B cell (primary cell): ENCODE measurements around the gene TBXAS1. TPM values are rescaled to one million over a fixed set of nuclear protein-coding genes. Genes with fewer than 3 reads are reported as not detected.

Source experiments
- ATAC-seq: fragments of 200-7000 bp; cut with Tn5 transposase; one replicate; pipeline ENCODE4 v1.10.0; 2021; ENCODE audit warnings: low read depth, mild to moderate bottlenecking, moderate number of reproducible peaks, moderate library complexity
- CTCF ChIA-PET: fragments of 350-600 bp; sonication (Branson Sonifier 250); formaldehyde crosslinking; loops from one replicate; lab custom pipeline; 2021; ENCODE audit warnings: antibody characterized with exemption, inconsistent platforms; lab: Charles Lee
- POLR2A ChIA-PET: fragments of 350-600 bp; sonication (Branson Sonifier 250); formaldehyde crosslinking; loops from one replicate; lab custom pipeline; 2021; ENCODE audit warnings: antibody characterized with exemption; lab: Charles Lee
- DNase-seq: peaks from one replicate; pipeline ENCODE4 v3.0.0; 2013
- H2AFZ ChIP-seq: 2 replicates; pipeline ENCODE4 v1.6.1; 2012; ENCODE audit warnings: mild to moderate bottlenecking, low read depth, low read length; ENCODE audit not compliant: insufficient read depth, poor library complexity, severe bottlenecking
- H3K27ac ChIP-seq, 2 donors: 1 replicate in 1 of 2; 2 replicates in 1 of 2; pipeline ENCODE4 v1.5.1; 2012 to 2013; ENCODE audit warnings: low read length in 2 of 2, mild to moderate bottlenecking in 2 of 2, moderate library complexity in 1 of 2
- H3K27me3 ChIP-seq, 4 experiments: fragments of 200-600 bp in 1 of 4; sonication (generic) in 1 of 4; replicated peaks in 1 of 4; 1 replicate in 2 of 4; 2 replicates in 2 of 4; pipeline versions ENCODE4 v1.6.1 to v1.7.0; 2013 to 2016; ENCODE audit warnings: low read length in 3 of 4, mild to moderate bottlenecking in 2 of 4, mixed read lengths in 1 of 4, moderate library complexity in 1 of 4; ENCODE audit not compliant: insufficient read depth in 4 of 4, control insufficient read depth in 3 of 4; ENCODE audit errors: control extremely low read depth in 1 of 4
- H3K36me3 ChIP-seq, 2 experiments: replicated peaks in 1 of 2; 1 replicate in 1 of 2; 2 replicates in 1 of 2; pipeline versions ENCODE4 v1.6.1 to v1.7.1; 2013; ENCODE audit warnings: low read length in 1 of 2; ENCODE audit not compliant: insufficient read depth in 2 of 2, control insufficient read depth in 1 of 2; ENCODE audit errors: control extremely low read depth in 1 of 2, extremely low read depth in 1 of 2
- H3K4me1 ChIP-seq, 2 donors: fragments of 200-600 bp in 1 of 2; sonication (generic) in 1 of 2; 1 replicate in 1 of 2; 2 replicates in 1 of 2; pipeline versions ENCODE4 v1.5.1 to v1.6.1; 2013 to 2017; ENCODE audit warnings: low read length in 2 of 2; ENCODE audit not compliant: control insufficient read depth in 2 of 2, insufficient read depth in 2 of 2
- H3K4me2 ChIP-seq: replicated peaks from 2 replicates; pipeline ENCODE3; 2012; ENCODE audit warnings: mild to moderate bottlenecking, low read depth, low read length; ENCODE audit not compliant: poor library complexity, severe bottlenecking
- H3K4me3 ChIP-seq, 5 experiments: fragments of 200-600 bp in 1 of 5; sonication (generic) in 1 of 5; 1 replicate in 3 of 5; 2 replicates in 2 of 5; pipeline versions ENCODE4 v1.5.1 to v1.7.0; 2011 to 2016; ENCODE audit warnings: low read length in 4 of 5, mild to moderate bottlenecking in 4 of 5, low read depth in 2 of 5, control low read depth in 1 of 5, moderate library complexity in 1 of 5; ENCODE audit not compliant: insufficient read depth in 1 of 5; ENCODE audit errors: control extremely low read depth in 1 of 5, extremely low read depth in 1 of 5
- H3K79me2 ChIP-seq: fragments of 200-600 bp; sonication (generic); one replicate; pipeline ENCODE4 v1.6.0; 2016; ENCODE audit warnings: low read length; ENCODE audit not compliant: control insufficient read depth, insufficient read depth
- H3K9ac ChIP-seq: fragments of 200-600 bp; sonication (generic); 2 replicates; pipeline ENCODE4 v1.6.1; 2017; ENCODE audit warnings: mild to moderate bottlenecking, low read length, moderate library complexity
- H3K9me3 ChIP-seq, 3 donors: one replicate each; pipeline versions ENCODE4 v1.6.1 to v1.7.1; 2013; ENCODE audit warnings: low read length in 2 of 3; ENCODE audit not compliant: control insufficient read depth in 2 of 3, insufficient read depth in 1 of 3; ENCODE audit errors: control extremely low read depth in 1 of 3
- H4K20me1 ChIP-seq: 2 replicates; pipeline ENCODE4 v1.6.0; 2012; ENCODE audit warnings: mild to moderate bottlenecking, low read length; ENCODE audit not compliant: insufficient read depth, control insufficient read depth, poor library complexity, severe bottlenecking
- H3K27ac Mint-ChIP-seq: one replicate; pipeline ENCODE4 v1.8.0; 2021; ENCODE audit warnings: mixed read lengths
- H3K27me3 Mint-ChIP-seq: one replicate; pipeline ENCODE4 v1.8.0; 2021; ENCODE audit warnings: mixed read lengths
- H3K4me1 Mint-ChIP-seq: one replicate; pipeline ENCODE4 v1.8.0; 2021; ENCODE audit warnings: mixed read lengths
- H3K4me3 Mint-ChIP-seq: one replicate; pipeline ENCODE4 v1.8.0; 2021; ENCODE audit warnings: mixed read lengths
- H3K9me3 Mint-ChIP-seq: one replicate; pipeline ENCODE4 v1.8.0; 2022; ENCODE audit warnings: mixed read lengths; ENCODE audit not compliant: insufficient read depth
- CTCF ChIP-seq: fragments of 200-600 bp; IDR thresholded peaks from one replicate; pipeline ENCODE4 v1.8.0; 2022; ENCODE audit warnings: antibody characterized with exemption, mild to moderate bottlenecking
- EZH2 ChIP-seq: IDR thresholded peaks from 2 replicates; pipeline ENCODE4 v1.6.1; 2012; ENCODE audit warnings: borderline replicate concordance, low read depth, mild to moderate bottlenecking, moderate library complexity, low read length; ENCODE audit not compliant: insufficient read depth, poor library complexity, severe bottlenecking
- WGBS: methylation state at CpG from one replicate; pipeline ENCODE4 v1.1.5; 2013; ENCODE audit warnings: missing lambda C conversion rate; ENCODE audit not compliant: insufficient coverage; 5-methylcytosine and 5-hydroxymethylcytosine counted together
- intact Hi-C: fragments of 100-400 bp; cut with micrococcal nuclease; formaldehyde crosslinking; loops from one replicate; pipeline ENCODE4 v1.10.0; 2022
- polyA minus RNA-seq: library from RNA; depleted of rRNA, polyadenylated mRNA; stranded (reverse); fragments of >200 nt; gene quantifications from 2 replicates; pipeline ENCODE4 v1.2.3, GENCODE V29; 2012
- polyA plus RNA-seq: library from polyadenylated mRNA; depleted of rRNA; stranded (reverse); fragments of >200 nt; gene quantifications from 2 replicates; pipeline ENCODE4 v1.2.3, GENCODE V29; 2012
- total RNA-seq, 2 donors: library from RNA; stranded (reverse); fragments of 120-200 nt in 1 of 2; gene quantifications; 1 replicate in 1 of 2; 2 replicates in 1 of 2; pipeline versions ENCODE4 v1.2.3 to v1.2.4, GENCODE V29; 2013 to 2022

Gene TBXAS1
- total RNA-seq: 8.1 and 14.2 TPM in 2 replicates
- total RNA-seq (2013): 11.6 TPM
- polyA plus RNA-seq: 5.4 and 21.0 TPM in 2 replicates
- 9.3 and 25.8 TPM in 2 replicates for polyA minus RNA-seq

GRCh38 chr7:139829025-139829774, at the start of gene TBXAS1:
TBXAS1 (plus strand) TSS chr7:139829264; CDS start chr7:139829391, 127 bp downstream.
- peak within 1 kb of the TSS; percentile 71 for H3K27ac Mint-ChIP-seq
- TF ChIP-seq EZH2: no peak
- no peak for TF ChIP-seq CTCF
- peak within 1 kb of the TSS; percentile 7 to 69 (median 45) for H3K4me3 ChIP-seq
- peak within 1 kb of the TSS; percentile 65 for H3K4me2 ChIP-seq
- H3K9ac ChIP-seq: peak within 1 kb of the TSS; percentile 41
- WGBS: 16% methylated on average over 7 of the region's 10 CpGs
- peaks cover 32 to 34% of the 10 kb centered on the region in 2 donors for H3K4me1 ChIP-seq
- H4K20me1 ChIP-seq: no peaks in the 10 kb centered on the region
- peaks cover 10% of the 10 kb centered on the region for H3K27me3 Mint-ChIP-seq
- H3K27ac ChIP-seq: peak within 1 kb of the TSS; percentile 56 to 69
- CTCF ChIA-PET: no interaction called here
- peaks cover 3% of the 10 kb centered on the region for H3K9me3 Mint-ChIP-seq
- H3K4me3 Mint-ChIP-seq: peak within 1 kb of the TSS; percentile 69
- ATAC-seq: peak; percentile 70
- no peaks in the 10 kb centered on the region for H3K79me2 ChIP-seq
- no peaks in the 10 kb centered on the region for H3K27me3 ChIP-seq
- H3K36me3 ChIP-seq: no peaks in the 10 kb centered on the region
- H3K9me3 ChIP-seq: peaks cover 0 to 7% (median 0%) of the 10 kb centered on the region in 3 donors
- H2AFZ ChIP-seq: peak within 1 kb of the TSS; percentile 36
- POLR2A ChIA-PET: no interaction called here
- DNase-seq: peak; percentile 62
- H3K4me1 Mint-ChIP-seq: peaks cover 34% of the 10 kb centered on the region
- intact Hi-C loops: loop anchor here (2.0 to 5.0 kb wide), 2 partner anchors 52 to 78 kb away; partner anchors contain the start of gene HIPK2

DNA sequence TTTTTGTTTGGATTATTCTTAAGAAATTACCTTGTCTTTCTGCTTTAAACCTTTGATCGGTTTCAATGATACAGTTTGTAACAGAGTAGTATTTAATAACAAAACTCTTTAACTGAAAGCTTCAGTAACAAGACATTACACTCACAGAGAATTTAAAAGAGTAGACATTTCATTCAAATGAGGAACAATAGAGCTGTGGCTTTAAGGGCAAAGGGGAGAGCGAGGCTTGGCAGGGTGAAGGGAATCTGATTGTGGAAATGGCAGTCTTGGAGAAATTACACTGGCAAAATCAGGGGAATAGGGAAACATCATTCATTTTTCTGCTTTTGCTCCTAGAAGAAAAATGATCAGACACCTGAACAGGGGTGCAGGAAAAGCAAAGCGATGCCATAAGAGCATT, 46.1 kb upstream of the TBXAS1 start:
- WGBS: 100% methylated on average over 2 of the region's 3 CpGs
- H3K4me3 ChIP-seq: no peak overlapping the region
- H3K4me3 Mint-ChIP-seq: no peak overlapping the region
- no peak overlapping the region for H3K27ac Mint-ChIP-seq
- H2AFZ ChIP-seq: no peak overlapping the region
- H3K4me1 Mint-ChIP-seq: peaks cover 10% of the 10 kb centered on the region
- no peaks in the 10 kb centered on the region for H3K9me3 Mint-ChIP-seq
- no peak overlapping the region for H3K4me2 ChIP-seq
- H3K9ac ChIP-seq: no peak overlapping the region
- no peak overlapping the region for H3K27ac ChIP-seq
- no peaks in the 10 kb centered on the region for H3K9me3 ChIP-seq
- no peak for TF ChIP-seq CTCF
- TF ChIP-seq EZH2: no peak
- peaks cover 3% of the 10 kb centered on the region for H3K79me2 ChIP-seq
- peaks cover 19% of the 10 kb centered on the region for H3K27me3 Mint-ChIP-seq
- peaks cover 5% of the 10 kb centered on the region in 2 donors for H3K4me1 ChIP-seq
- no peaks in the 10 kb centered on the region for H4K20me1 ChIP-seq
- ChIA-PET POLR2A (interaction anchor here (1.0 kb wide), 1 partner anchor 135 kb away, joined by 4 read pairs; no protein-coding TSS in a partner anchor), CTCF (interaction anchor here (1.1 kb wide), 1 partner anchor 220 kb away, joined by 3 read pairs; no protein-coding TSS in a partner anchor)
- ATAC-seq (no peak), DNase-seq (no peak)
- intact Hi-C loops: no loop called here
- H3K27me3 ChIP-seq: peaks cover 0 to 7% (median 2%) of the 10 kb centered on the region in 4 experiments
- no peaks in the 10 kb centered on the region for H3K36me3 ChIP-seq
